SK-N-SH treated with all-trans-retinoic acid at 6 μM for 48 hours (cell line): Measurements from ENCODE around the gene SUPV3L1.

Source experiments
- ATAC-seq: fragments of 200-7000 bp; cut with Tn5 transposase; 3 replicates; pipeline ENCODE4 v1.9.1; 2020; ENCODE audit warnings: mild to moderate bottlenecking, moderate library complexity
- ARNTL ChIP-seq: fragments of 450-650 bp; formaldehyde crosslinking; IDR thresholded peaks from 2 replicates; pipeline ENCODE4 v1.5.0; 2020; ENCODE audit warnings: low read depth, mild to moderate bottlenecking, moderate library complexity, borderline replicate concordance
- BACH2 ChIP-seq: fragments of 250-450 bp; sonication (Bioruptor Pico); IDR thresholded peaks from 2 replicates; pipeline ENCODE4 v1.9.0; 2021; ENCODE audit warnings: mild to moderate bottlenecking, borderline replicate concordance
- CSDC2 ChIP-seq: fragments of 250-450 bp; sonication (Bioruptor Pico); IDR thresholded peaks from 2 replicates; pipeline ENCODE4 v1.5.0; 2020; ENCODE audit warnings: mild to moderate bottlenecking, moderate library complexity
- ESRRG ChIP-seq: fragments of 250-450 bp; sonication (Bioruptor Pico); IDR thresholded peaks from 2 replicates; pipeline ENCODE4 v1.6.1; 2021; ENCODE audit warnings: mild to moderate bottlenecking
- GLIS3 ChIP-seq: fragments of 250-450 bp; sonication (Bioruptor Pico); IDR thresholded peaks from 2 replicates; pipeline ENCODE4 v1.5.0; 2020; ENCODE audit warnings: mild to moderate bottlenecking, moderate library complexity
- ISL1 ChIP-seq: fragments of 250-450 bp; sonication (Bioruptor Pico); IDR thresholded peaks from 2 replicates; pipeline ENCODE4 v2.1.2; 2022; ENCODE audit warnings: mild to moderate bottlenecking, moderate library complexity
- OSR1 ChIP-seq: fragments of 250-450 bp; sonication (Bioruptor Pico); IDR thresholded peaks from 2 replicates; pipeline ENCODE4 v1.8.0; 2022; ENCODE audit warnings: moderate library complexity, mild to moderate bottlenecking, inconsistent platforms
- PPARA ChIP-seq: fragments of 250-450 bp; sonication (Bioruptor Pico); IDR thresholded peaks from 2 replicates; pipeline ENCODE4 v1.5.0; 2020; ENCODE audit warnings: mild to moderate bottlenecking, borderline replicate concordance
- RARB ChIP-seq: fragments of 250-450 bp; sonication (Bioruptor Pico); IDR thresholded peaks from 2 replicates; pipeline ENCODE4 v1.8.0; 2021; ENCODE audit warnings: mild to moderate bottlenecking, moderate library complexity
- TCF4 ChIP-seq: fragments of 250-450 bp; sonication (Bioruptor Pico); IDR thresholded peaks from 2 replicates; pipeline ENCODE4 v1.8.0; 2021; ENCODE audit warnings: mild to moderate bottlenecking, moderate library complexity, borderline replicate concordance
- TOX ChIP-seq: fragments of 250-450 bp; sonication (Bioruptor Pico); IDR thresholded peaks from 2 replicates; pipeline ENCODE4 v1.8.0; 2021; ENCODE audit warnings: mild to moderate bottlenecking, moderate library complexity, borderline replicate concordance
- ZC3H10 ChIP-seq: fragments of 250-450 bp; sonication (Bioruptor Pico); IDR thresholded peaks from 2 replicates; pipeline ENCODE4 v1.5.1; 2021; ENCODE audit warnings: mild to moderate bottlenecking, moderate library complexity
- ZFP30 ChIP-seq: fragments of 450-650 bp; formaldehyde crosslinking; IDR thresholded peaks from 2 replicates; pipeline ENCODE4 v1.5.0; 2022; ENCODE audit warnings: mild to moderate bottlenecking, moderate library complexity
- ZNF565 ChIP-seq: fragments of 450-650 bp; formaldehyde crosslinking; conservative IDR thresholded peaks from 2 replicates; pipeline ENCODE4 v1.5.0; 2020; ENCODE audit warnings: low read depth, mild to moderate bottlenecking, moderate library complexity
- ZNF70 ChIP-seq: fragments of 450-650 bp; formaldehyde crosslinking; IDR thresholded peaks from 2 replicates; pipeline ENCODE4 v1.5.0; 2020; ENCODE audit warnings: mild to moderate bottlenecking, moderate library complexity
- ZNF8 ChIP-seq: fragments of 450-650 bp; formaldehyde crosslinking; IDR thresholded peaks from 2 replicates; pipeline ENCODE4 v1.5.0; 2020; ENCODE audit warnings: mild to moderate bottlenecking, moderate library complexity
- TF ChIP-seq, protein P1 (sequence below): fragments of 250-450 bp; sonication (Bioruptor Pico); IDR thresholded peaks from 2 replicates; pipeline ENCODE4 v1.5.1; 2021; ENCODE audit warnings: mild to moderate bottlenecking, moderate library complexity
- TF ChIP-seq, protein P2 (sequence below): fragments of 250-450 bp; sonication (Bioruptor Pico); IDR thresholded peaks from 2 replicates; pipeline ENCODE4 v1.8.0; 2021; ENCODE audit warnings: low read depth, mild to moderate bottlenecking, moderate library complexity, borderline replicate concordance
- TF ChIP-seq, protein P3 (sequence below): fragments of 250-450 bp; sonication (Bioruptor Pico); IDR thresholded peaks from 2 replicates; pipeline ENCODE4 v1.8.0; 2020; ENCODE audit warnings: mild to moderate bottlenecking, moderate library complexity, borderline replicate concordance
- TF ChIP-seq, protein P4 (sequence below): fragments of 250-450 bp; sonication (Bioruptor Pico); IDR thresholded peaks from 2 replicates; pipeline ENCODE4 v1.5.1; 2020; ENCODE audit warnings: low read depth, mild to moderate bottlenecking, moderate library complexity

Gene SUPV3L1

DNA sequence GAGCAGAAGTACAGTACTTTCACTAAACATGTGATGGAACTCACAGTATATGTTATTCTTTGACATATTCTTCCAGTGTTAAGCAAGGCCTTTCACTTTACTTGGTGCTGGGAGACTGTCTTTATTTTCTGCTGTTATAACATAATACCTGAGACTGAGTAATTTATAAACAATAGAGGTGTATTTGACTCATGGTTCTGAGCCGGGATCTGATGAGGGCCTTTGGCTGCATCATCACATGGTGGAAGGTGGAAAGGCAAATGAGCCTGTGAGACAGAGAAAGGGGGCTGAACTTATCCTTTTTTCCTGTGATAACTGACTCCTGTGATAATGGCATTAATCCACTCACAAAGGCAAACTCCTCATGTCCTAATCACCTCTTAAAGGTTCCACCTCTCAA, 1.4 kb downstream of the SUPV3L1 start:
- no peak for ATAC-seq
- TF ChIP-seq RARB (CRISPR knock-in tag) (no peak), ZC3H10 (CRISPR knock-in tag) (no peak), ISL1 (no peak), PPARA (CRISPR knock-in tag) (no peak), GLIS3 (CRISPR knock-in tag) (no peak), TCF4 (CRISPR knock-in tag) (no peak), OSR1 (CRISPR knock-in tag) (no peak), BACH2 (CRISPR knock-in tag) (no peak), ZNF8 (CRISPR knock-in tag) (no peak), ARNTL (CRISPR knock-in tag) (no peak), TOX (no peak), CSDC2 (CRISPR knock-in tag) (no peak), ZNF70 (no peak), ESRRG (CRISPR knock-in tag) (no peak), ZFP30 (CRISPR knock-in tag) (no peak), ZNF565 (no peak)
- TF ChIP-seq, protein P1, sequence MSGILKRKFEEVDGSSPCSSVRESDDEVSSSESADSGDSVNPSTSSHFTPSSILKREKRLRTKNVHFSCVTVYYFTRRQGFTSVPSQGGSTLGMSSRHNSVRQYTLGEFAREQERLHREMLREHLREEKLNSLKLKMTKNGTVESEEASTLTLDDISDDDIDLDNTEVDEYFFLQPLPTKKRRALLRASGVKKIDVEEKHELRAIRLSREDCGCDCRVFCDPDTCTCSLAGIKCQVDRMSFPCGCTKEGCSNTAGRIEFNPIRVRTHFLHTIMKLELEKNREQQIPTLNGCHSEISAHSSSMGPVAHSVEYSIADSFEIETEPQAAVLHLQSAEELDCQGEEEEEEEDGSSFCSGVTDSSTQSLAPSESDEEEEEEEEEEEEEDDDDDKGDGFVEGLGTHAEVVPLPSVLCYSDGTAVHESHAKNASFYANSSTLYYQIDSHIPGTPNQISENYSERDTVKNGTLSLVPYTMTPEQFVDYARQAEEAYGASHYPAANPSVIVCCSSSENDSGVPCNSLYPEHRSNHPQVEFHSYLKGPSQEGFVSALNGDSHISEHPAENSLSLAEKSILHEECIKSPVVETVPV (CRISPR knock-in tag), result no peak
- TF ChIP-seq, protein P2, sequence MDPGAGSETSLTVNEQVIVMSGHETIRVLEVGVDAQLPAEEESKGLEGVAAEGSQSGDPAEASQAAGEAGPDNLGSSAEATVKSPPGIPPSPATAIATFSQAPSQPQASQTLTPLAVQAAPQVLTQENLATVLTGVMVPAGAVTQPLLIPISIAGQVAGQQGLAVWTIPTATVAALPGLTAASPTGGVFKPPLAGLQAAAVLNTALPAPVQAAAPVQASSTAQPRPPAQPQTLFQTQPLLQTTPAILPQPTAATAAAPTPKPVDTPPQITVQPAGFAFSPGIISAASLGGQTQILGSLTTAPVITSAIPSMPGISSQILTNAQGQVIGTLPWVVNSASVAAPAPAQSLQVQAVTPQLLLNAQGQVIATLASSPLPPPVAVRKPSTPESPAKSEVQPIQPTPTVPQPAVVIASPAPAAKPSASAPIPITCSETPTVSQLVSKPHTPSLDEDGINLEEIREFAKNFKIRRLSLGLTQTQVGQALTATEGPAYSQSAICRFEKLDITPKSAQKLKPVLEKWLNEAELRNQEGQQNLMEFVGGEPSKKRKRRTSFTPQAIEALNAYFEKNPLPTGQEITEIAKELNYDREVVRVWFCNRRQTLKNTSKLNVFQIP (CRISPR knock-in tag), result no peak

DNA sequence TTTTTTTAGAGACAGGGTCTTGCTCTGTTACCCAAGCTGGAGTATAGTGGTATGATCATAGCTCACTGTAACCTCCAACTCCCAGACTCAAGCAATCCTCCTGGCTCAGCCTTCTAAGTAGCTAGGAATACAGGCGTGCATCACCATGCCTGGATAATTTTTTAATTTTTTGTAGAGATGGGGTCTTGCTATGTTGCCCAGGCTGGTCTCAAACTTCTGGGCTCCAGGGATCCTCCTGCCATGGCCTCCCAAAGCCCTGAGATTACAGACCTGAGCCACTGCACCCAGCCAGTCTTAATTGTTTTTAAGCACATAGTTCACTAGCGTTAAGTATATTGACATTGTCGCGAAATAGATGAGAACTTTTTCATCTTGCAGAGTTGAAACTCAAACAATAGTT, 2.0 kb downstream of the SUPV3L1 start:
- TF ChIP-seq ZNF70 (no peak), TOX (no peak), GLIS3 (CRISPR knock-in tag) (no peak)
- TF ChIP-seq, protein P3, sequence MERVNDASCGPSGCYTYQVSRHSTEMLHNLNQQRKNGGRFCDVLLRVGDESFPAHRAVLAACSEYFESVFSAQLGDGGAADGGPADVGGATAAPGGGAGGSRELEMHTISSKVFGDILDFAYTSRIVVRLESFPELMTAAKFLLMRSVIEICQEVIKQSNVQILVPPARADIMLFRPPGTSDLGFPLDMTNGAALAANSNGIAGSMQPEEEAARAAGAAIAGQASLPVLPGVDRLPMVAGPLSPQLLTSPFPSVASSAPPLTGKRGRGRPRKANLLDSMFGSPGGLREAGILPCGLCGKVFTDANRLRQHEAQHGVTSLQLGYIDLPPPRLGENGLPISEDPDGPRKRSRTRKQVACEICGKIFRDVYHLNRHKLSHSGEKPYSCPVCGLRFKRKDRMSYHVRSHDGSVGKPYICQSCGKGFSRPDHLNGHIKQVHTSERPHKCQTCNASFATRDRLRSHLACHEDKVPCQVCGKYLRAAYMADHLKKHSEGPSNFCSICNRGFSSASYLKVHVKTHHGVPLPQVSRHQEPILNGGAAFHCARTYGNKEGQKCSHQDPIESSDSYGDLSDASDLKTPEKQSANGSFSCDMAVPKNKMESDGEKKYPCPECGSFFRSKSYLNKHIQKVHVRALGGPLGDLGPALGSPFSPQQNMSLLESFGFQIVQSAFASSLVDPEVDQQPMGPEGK, result no peak
- TF ChIP-seq, protein P1 (CRISPR knock-in tag), result no peak
- ATAC-seq, result no peak

DNA sequence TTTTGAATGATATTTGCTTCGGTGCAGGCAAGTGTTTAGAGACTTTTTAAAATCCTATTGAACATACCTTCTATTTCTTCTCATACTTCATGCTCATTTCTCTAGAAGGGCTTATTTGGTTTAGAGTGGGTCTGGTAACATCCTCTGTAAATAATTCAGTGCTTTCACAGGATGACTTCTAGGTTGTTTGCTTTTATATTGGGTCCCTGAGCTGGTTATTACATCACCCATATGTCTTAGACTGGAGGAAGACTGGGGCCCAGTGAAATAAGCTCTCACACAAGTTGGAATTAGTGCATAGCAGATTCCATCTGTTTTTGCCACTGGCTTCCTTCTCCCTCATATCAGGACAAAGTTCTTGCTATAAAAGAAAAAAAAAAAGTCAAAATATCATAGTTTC, 6.5 kb downstream of the SUPV3L1 start:
- TF ChIP-seq TOX, result no peak
- TF ChIP-seq ZNF70, result no peak
- no peak for TF ChIP-seq ZNF565
- TF ChIP-seq, protein P4, sequence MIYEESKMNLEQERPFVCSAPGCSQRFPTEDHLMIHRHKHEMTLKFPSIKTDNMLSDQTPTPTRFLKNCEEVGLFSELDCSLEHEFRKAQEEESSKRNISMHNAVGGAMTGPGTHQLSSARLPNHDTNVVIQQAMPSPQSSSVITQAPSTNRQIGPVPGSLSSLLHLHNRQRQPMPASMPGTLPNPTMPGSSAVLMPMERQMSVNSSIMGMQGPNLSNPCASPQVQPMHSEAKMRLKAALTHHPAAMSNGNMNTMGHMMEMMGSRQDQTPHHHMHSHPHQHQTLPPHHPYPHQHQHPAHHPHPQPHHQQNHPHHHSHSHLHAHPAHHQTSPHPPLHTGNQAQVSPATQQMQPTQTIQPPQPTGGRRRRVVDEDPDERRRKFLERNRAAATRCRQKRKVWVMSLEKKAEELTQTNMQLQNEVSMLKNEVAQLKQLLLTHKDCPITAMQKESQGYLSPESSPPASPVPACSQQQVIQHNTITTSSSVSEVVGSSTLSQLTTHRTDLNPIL, result no peak
- TF ChIP-seq, protein P3, result no peak
- TF ChIP-seq ISL1, result no peak
- TF ChIP-seq ZNF8 (CRISPR knock-in tag), result no peak
- TF ChIP-seq ARNTL (CRISPR knock-in tag), result no peak
- TF ChIP-seq, protein P1 (CRISPR knock-in tag), result no peak
- no peak for TF ChIP-seq TCF4 (CRISPR knock-in tag)
- TF ChIP-seq CSDC2 (CRISPR knock-in tag), result no peak
- TF ChIP-seq GLIS3 (CRISPR knock-in tag), result no peak
- no peak for TF ChIP-seq RARB (CRISPR knock-in tag)
- no peak for TF ChIP-seq PPARA (CRISPR knock-in tag)
- no peak for ATAC-seq
